H9 (cell line): ENCODE measurements around the gene SORCS2. TPM values are rescaled to one million over a fixed set of nuclear protein-coding genes. Genes with fewer than 3 reads are reported as not detected.

ENCODE experiments used
- DNase-seq: peaks from one replicate; pipeline ENCODE4 v3.0.0-alpha.2; 2017
- H2AFZ ChIP-seq: one replicate; pipeline ENCODE4 v1.6.1; 2013; ENCODE audit warnings: mild to moderate bottlenecking, low read length, control low read depth, moderate library complexity
- H2AK5ac ChIP-seq: 2 replicates; pipeline ENCODE4 v1.6.1; 2013; ENCODE audit warnings: low read length, control low read depth, mixed read lengths; ENCODE audit not compliant: insufficient read length
- H2BK120ac ChIP-seq: one replicate; pipeline ENCODE4 v1.6.1; 2013; ENCODE audit warnings: low read depth, mild to moderate bottlenecking, low read length, control low read depth, inconsistent platforms; ENCODE audit not compliant: poor library complexity, severe bottlenecking
- H2BK12ac ChIP-seq: 2 replicates; pipeline ENCODE4 v1.6.1; 2013; ENCODE audit warnings: low read length, control low read depth, mixed read lengths, low read depth; ENCODE audit not compliant: insufficient read length
- H2BK15ac ChIP-seq: 2 replicates; pipeline ENCODE4 v1.6.1; 2013; ENCODE audit warnings: low read depth, low read length, control low read depth
- H2BK20ac ChIP-seq: one replicate; pipeline ENCODE4 v1.6.1; 2013; ENCODE audit warnings: low read depth, mild to moderate bottlenecking, low read length, control low read depth, inconsistent platforms; ENCODE audit not compliant: poor library complexity, severe bottlenecking
- H2BK5ac ChIP-seq: 2 replicates; pipeline ENCODE4 v1.6.1; 2013; ENCODE audit warnings: low read length, control low read depth, mixed read lengths; ENCODE audit not compliant: insufficient read length
- H3K14ac ChIP-seq: 2 replicates; pipeline ENCODE4 v1.6.1; 2013; ENCODE audit warnings: low read length, control low read depth; ENCODE audit not compliant: insufficient read depth
- H3K18ac ChIP-seq: 2 replicates; pipeline ENCODE4 v1.6.1; 2013; ENCODE audit warnings: low read depth, mild to moderate bottlenecking, mixed read lengths, low read length, control low read depth; ENCODE audit not compliant: insufficient read length
- H3K23ac ChIP-seq: 2 replicates; pipeline ENCODE4 v1.6.1; 2013; ENCODE audit warnings: low read length, control low read depth, mixed read lengths, low read depth; ENCODE audit not compliant: insufficient read length
- H3K23me2 ChIP-seq: 2 replicates; pipeline ENCODE4 v1.6.1; 2013; ENCODE audit warnings: low read depth, mild to moderate bottlenecking, mixed read lengths, low read length, control low read depth; ENCODE audit not compliant: insufficient read length, poor library complexity, severe bottlenecking
- H3K27ac ChIP-seq: 2 replicates; pipeline ENCODE4 v1.5.1; 2013; ENCODE audit warnings: low read length, control low read depth, mixed read lengths, low read depth; ENCODE audit not compliant: insufficient read length
- H3K27me3 ChIP-seq: 2 replicates; pipeline ENCODE4 v1.6.1; 2013; ENCODE audit warnings: low read length, control low read depth, inconsistent platforms; ENCODE audit not compliant: insufficient read depth
- H3K4ac ChIP-seq: 2 replicates; pipeline ENCODE4 v1.6.1; 2013; ENCODE audit warnings: low read depth, mild to moderate bottlenecking, control low read depth, inconsistent platforms, low read length, moderate library complexity
- H3K4me1 ChIP-seq: 2 replicates; pipeline ENCODE4 v1.6.1; 2013; ENCODE audit warnings: low read length, control low read depth, inconsistent platforms; ENCODE audit not compliant: insufficient read depth
- H3K4me2 ChIP-seq: 2 replicates; pipeline ENCODE4 v1.6.1; 2013; ENCODE audit warnings: low read length, control low read depth, mixed read lengths; ENCODE audit not compliant: insufficient read length, insufficient read depth
- H3K56ac ChIP-seq: 2 replicates; pipeline ENCODE4 v1.6.1; 2013; ENCODE audit warnings: low read depth, mild to moderate bottlenecking, mixed read lengths, low read length, control low read depth; ENCODE audit not compliant: insufficient read length
- H3K79me1 ChIP-seq: 2 replicates; pipeline ENCODE4 v1.6.1; 2013; ENCODE audit warnings: low read depth, mild to moderate bottlenecking, moderate library complexity, low read length, control low read depth, inconsistent platforms; ENCODE audit not compliant: insufficient read depth, poor library complexity, severe bottlenecking
- H3K79me2 ChIP-seq: 2 replicates; pipeline ENCODE4 v1.6.1; 2013; ENCODE audit warnings: low read length, control low read depth, inconsistent platforms; ENCODE audit not compliant: insufficient read depth
- H3K9ac ChIP-seq: 2 replicates; pipeline ENCODE4 v1.6.1; 2013; ENCODE audit warnings: low read length, control low read depth, mixed read lengths; ENCODE audit not compliant: insufficient read length; ENCODE audit errors: extremely low read depth
- H3K9me3 ChIP-seq: one replicate; pipeline ENCODE4 v1.6.1; 2013; ENCODE audit warnings: low read depth, low read length, inconsistent platforms; ENCODE audit not compliant: control insufficient read depth
- H3T11ph ChIP-seq: one replicate; pipeline ENCODE4 v1.6.1; 2013; ENCODE audit warnings: mild to moderate bottlenecking, low read length, control low read depth, inconsistent platforms
- H4K20me1 ChIP-seq: one replicate; pipeline ENCODE4 v1.6.1; 2013; ENCODE audit not compliant: control insufficient read depth, insufficient read length, insufficient read depth
- H4K5ac ChIP-seq: 2 replicates; pipeline ENCODE4 v1.6.1; 2013; ENCODE audit warnings: low read depth, mild to moderate bottlenecking, mixed read lengths, low read length, control low read depth; ENCODE audit not compliant: insufficient read length
- H4K8ac ChIP-seq: replicated peaks from 2 replicates; pipeline ENCODE4 v1.6.1; 2013; ENCODE audit warnings: low read length, control low read depth, mixed read lengths, low read depth; ENCODE audit not compliant: insufficient read length
- H4K91ac ChIP-seq: 2 replicates; pipeline ENCODE4 v1.6.1; 2013; ENCODE audit warnings: low read depth, mild to moderate bottlenecking, moderate library complexity, mixed read lengths, low read length, control low read depth; ENCODE audit not compliant: insufficient read length
- H3K27ac Mint-ChIP-seq, 3 experiments: 2 replicates in 2 of 3; 3 replicates in 1 of 3; pipeline ENCODE4 v1.8.0; 2020 to 2021; ENCODE audit warnings: mixed read lengths in 3 of 3, mild to moderate bottlenecking in 1 of 3, moderate library complexity in 1 of 3
- H3K27me3 Mint-ChIP-seq: 2 replicates; pipeline ENCODE4 v1.8.0; 2021; ENCODE audit warnings: low read depth, mild to moderate bottlenecking, moderate library complexity, mixed read lengths
- H3K36me3 Mint-ChIP-seq, 3 experiments: 2 replicates in 2 of 3; 3 replicates in 1 of 3; pipeline ENCODE4 v1.8.0; 2020 to 2021; ENCODE audit warnings: low read depth in 3 of 3, mixed read lengths in 3 of 3; ENCODE audit not compliant: insufficient read depth in 1 of 3
- H3K4me1 Mint-ChIP-seq, 2 experiments: 2 replicates each; pipeline ENCODE4 v1.8.0; 2020; ENCODE audit warnings: mixed read lengths in 2 of 2
- H3K4me3 Mint-ChIP-seq, 2 experiments: 2 replicates in 1 of 2; 3 replicates in 1 of 2; pipeline ENCODE4 v1.8.0; 2020 to 2021; ENCODE audit warnings: mild to moderate bottlenecking in 2 of 2, mixed read lengths in 2 of 2, moderate library complexity in 1 of 2
- H3K9me3 Mint-ChIP-seq, 2 experiments: 2 replicates in 1 of 2; 3 replicates in 1 of 2; pipeline ENCODE4 v1.8.0; 2020; ENCODE audit warnings: mild to moderate bottlenecking in 2 of 2, mixed read lengths in 2 of 2, moderate library complexity in 1 of 2
- WGBS: extraction: QIAGEN DNeasy Blood & Tissue Kit; methylation state at CpG from one replicate; pipeline ENCODE4 v1.1.7; 2013; ENCODE audit warnings: missing lambda C conversion rate, low lambda C conversion rate, mixed read lengths; ENCODE audit not compliant: insufficient read length; ENCODE audit errors: extremely low coverage; 5-methylcytosine and 5-hydroxymethylcytosine counted together
- total RNA-seq: library from RNA; stranded (reverse); gene quantifications from 2 replicates; pipeline ENCODE4 v1.2.1, GENCODE V29; 2021
- TF ChIP-seq, protein P1 (sequence below): fragments of 200-600 bp; sonication (generic); conservative IDR thresholded peaks from 3 replicates; pipeline ENCODE4 v1.8.0; 2021; ENCODE audit warnings: antibody characterized with exemption, mild to moderate bottlenecking

SORCS2 gene
- total RNA-seq, 1 experiment from 2014 or later, result 0.57 TPM

DNA sequence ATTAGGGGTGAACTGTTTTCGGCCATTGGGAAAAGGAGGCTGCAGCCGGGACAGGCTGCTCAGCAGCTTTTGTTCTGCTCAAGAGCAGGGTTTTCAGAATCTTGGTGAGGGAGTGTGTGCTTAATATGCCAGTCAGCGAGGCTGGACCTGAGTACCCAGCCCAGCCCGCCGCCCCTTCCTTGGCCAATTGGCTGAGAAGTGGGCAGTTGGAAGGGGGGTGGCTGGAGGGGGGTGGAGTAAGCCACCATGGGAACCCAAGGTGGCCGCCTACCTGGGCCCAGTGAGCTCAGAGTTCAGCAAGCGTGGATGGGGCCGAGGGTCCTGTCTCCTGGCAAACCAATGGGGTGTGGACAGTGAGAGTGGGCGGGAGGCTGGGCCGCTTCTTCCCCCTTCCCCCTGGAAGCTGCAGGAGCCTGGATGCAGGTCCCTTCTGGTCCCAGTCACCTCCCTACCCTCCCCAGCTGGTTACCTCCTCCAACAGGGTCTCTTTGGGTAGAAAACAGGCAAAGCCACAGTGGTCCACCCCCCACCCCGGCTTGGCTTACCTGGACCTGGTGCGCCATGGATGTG, 52.5 kb downstream of the SORCS2 start:
- H3K27ac ChIP-seq, result no peak overlapping the region
- H3K18ac ChIP-seq, result no peak overlapping the region
- H2AFZ ChIP-seq, result no peak overlapping the region
- WGBS, result no CpG with 5 or more reads among the region's 12 CpGs
- H3K4me2 ChIP-seq, result no peak overlapping the region
- no peak overlapping the region for H2BK5ac ChIP-seq
- H3K4ac ChIP-seq, result no peak overlapping the region
- no peak overlapping the region for H3K56ac ChIP-seq
- H3K14ac ChIP-seq, result no peak overlapping the region
- no peak overlapping the region for H2AK5ac ChIP-seq
- no peaks in the 10 kb centered on the region for H3K79me2 ChIP-seq
- H4K8ac ChIP-seq, result no peak overlapping the region
- no peaks in the 10 kb centered on the region for H3K23me2 ChIP-seq
- no peak overlapping the region for H2BK15ac ChIP-seq
- H3K4me1 ChIP-seq, result no peaks in the 10 kb centered on the region
- no peak overlapping the region for H3K9ac ChIP-seq
- Mint-ChIP-seq H3K4me3 (no peak overlapping the region), H3K27me3 (no peaks in the 10 kb centered on the region; the same call in 1 of the 2 replicates), H3K27ac (no peak overlapping the region), H3K36me3 (peaks cover 0 to 6% (median 2%) of the 10 kb centered on the region in 3 experiments; a peak in 3 of 7 replicates), H3K4me1 (no peaks in the 10 kb centered on the region; a peak in 1 of 4 replicates), H3K9me3 (peaks cover 0 to 2% of the 10 kb centered on the region in 2 experiments; a peak in 2 of 5 replicates)
- TF ChIP-seq, protein P1, sequence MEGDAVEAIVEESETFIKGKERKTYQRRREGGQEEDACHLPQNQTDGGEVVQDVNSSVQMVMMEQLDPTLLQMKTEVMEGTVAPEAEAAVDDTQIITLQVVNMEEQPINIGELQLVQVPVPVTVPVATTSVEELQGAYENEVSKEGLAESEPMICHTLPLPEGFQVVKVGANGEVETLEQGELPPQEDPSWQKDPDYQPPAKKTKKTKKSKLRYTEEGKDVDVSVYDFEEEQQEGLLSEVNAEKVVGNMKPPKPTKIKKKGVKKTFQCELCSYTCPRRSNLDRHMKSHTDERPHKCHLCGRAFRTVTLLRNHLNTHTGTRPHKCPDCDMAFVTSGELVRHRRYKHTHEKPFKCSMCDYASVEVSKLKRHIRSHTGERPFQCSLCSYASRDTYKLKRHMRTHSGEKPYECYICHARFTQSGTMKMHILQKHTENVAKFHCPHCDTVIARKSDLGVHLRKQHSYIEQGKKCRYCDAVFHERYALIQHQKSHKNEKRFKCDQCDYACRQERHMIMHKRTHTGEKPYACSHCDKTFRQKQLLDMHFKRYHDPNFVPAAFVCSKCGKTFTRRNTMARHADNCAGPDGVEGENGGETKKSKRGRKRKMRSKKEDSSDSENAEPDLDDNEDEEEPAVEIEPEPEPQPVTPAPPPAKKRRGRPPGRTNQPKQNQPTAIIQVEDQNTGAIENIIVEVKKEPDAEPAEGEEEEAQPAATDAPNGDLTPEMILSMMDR, result no peak
- H2BK12ac ChIP-seq, result no peak overlapping the region
- no peak overlapping the region for H3K23ac ChIP-seq
- no peak for DNase-seq
- H4K91ac ChIP-seq, result no peak overlapping the region
- no peaks in the 10 kb centered on the region for H4K20me1 ChIP-seq
- H3K79me1 ChIP-seq, result no peaks in the 10 kb centered on the region
- H3K27me3 ChIP-seq, result no peaks in the 10 kb centered on the region
- H2BK120ac ChIP-seq, result no peak overlapping the region
- H3T11ph ChIP-seq, result no peak overlapping the region
- no peak overlapping the region for H4K5ac ChIP-seq
- H2BK20ac ChIP-seq, result no peak overlapping the region
- H3K9me3 ChIP-seq, result no peaks in the 10 kb centered on the region
